C4-2B (cell line): Measurements from ENCODE around the gene TBPL2.

ENCODE experiments used
- CTCF ChIP-seq: fragments of 450-650 bp; conservative IDR thresholded peaks from 2 replicates; pipeline ENCODE4 v1.5.1; 2017; ENCODE audit warnings: mild to moderate bottlenecking
- ZFX ChIP-seq: fragments of 450-650 bp; IDR thresholded peaks from 2 replicates; pipeline ENCODE4 v1.6.1; 2017

GRCh38 chr14:55441286-55441685 lies 870 bp upstream of the TBPL2 start:
- TF ChIP-seq CTCF (no peak), ZFX (no peak)
